GM10248 (cell line): ENCODE measurements around the gene PAOX.

Experiments used
- CTCF ChIA-PET: fragments of 300-600 bp; sonication (Branson Sonifier 250); formaldehyde crosslinking; extraction: SDS; loops from one replicate; lab custom pipeline; 2021; ENCODE audit warnings: antibody characterized with exemption; lab: Yijun Ruan, JAX
- POLR2A ChIA-PET: fragments of 350-650 bp; sonication (Branson Sonifier 250); formaldehyde crosslinking; extraction: SDS; loops from one replicate; lab custom pipeline; 2020; ENCODE audit warnings: antibody characterized with exemption; lab: Yijun Ruan, JAX
- DNase-seq: peaks from one replicate; pipeline ENCODE4 v3.0.0; 2012; ENCODE audit errors: extremely low spot score
- TF ChIP-seq, protein P1 (sequence below): IDR thresholded peaks from 2 replicates; pipeline ENCODE4 v1.5.1; 2012; ENCODE audit warnings: mild to moderate bottlenecking, low read depth; ENCODE audit errors: extremely low read depth, missing control alignments, control extremely low read depth

PAOX gene

DNA sequence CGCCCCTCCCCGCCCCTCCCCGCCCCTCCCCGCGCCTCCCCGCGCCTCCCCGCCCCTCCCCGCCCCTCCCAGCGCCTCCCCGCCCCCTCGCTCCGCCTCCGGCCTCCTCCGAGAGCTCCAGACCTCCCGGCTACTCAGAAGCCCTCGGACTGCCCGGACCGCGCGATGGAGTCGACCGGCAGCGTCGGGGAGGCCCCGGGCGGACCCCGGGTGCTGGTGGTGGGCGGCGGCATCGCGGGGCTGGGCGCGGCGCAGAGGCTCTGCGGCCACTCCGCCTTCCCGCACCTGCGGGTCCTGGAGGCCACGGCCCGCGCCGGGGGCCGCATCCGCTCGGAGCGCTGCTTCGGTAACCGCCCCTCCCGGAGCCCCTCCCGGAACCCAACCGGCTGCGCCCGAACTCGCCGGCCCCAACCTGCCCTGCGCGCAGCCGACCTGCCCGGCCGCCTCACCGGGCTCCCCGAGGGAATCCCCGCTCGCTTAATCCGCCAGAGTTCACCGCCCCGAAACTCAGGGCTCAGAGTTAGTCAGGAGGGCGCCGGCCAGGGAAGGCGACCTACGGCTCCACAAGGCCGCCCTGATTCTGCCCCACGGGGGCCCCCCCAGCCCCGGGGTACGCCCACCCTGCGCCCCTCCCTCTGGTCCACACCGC is at the start of gene PAOX:
PAOX (plus strand) TSS at position 111 of the 649 bp plus-strand sequence; CDS start at position 166, 55 bp downstream.
- peak; percentile 84 for DNase-seq
- ChIA-PET POLR2A (no interaction called here), CTCF (interaction anchor here (1.0 to 3.4 kb wide), 2 partner anchors 10 to 50 kb away, joined by 4 to 12 read pairs; no protein-coding TSS in a partner anchor)
- TF ChIP-seq, protein P1, sequence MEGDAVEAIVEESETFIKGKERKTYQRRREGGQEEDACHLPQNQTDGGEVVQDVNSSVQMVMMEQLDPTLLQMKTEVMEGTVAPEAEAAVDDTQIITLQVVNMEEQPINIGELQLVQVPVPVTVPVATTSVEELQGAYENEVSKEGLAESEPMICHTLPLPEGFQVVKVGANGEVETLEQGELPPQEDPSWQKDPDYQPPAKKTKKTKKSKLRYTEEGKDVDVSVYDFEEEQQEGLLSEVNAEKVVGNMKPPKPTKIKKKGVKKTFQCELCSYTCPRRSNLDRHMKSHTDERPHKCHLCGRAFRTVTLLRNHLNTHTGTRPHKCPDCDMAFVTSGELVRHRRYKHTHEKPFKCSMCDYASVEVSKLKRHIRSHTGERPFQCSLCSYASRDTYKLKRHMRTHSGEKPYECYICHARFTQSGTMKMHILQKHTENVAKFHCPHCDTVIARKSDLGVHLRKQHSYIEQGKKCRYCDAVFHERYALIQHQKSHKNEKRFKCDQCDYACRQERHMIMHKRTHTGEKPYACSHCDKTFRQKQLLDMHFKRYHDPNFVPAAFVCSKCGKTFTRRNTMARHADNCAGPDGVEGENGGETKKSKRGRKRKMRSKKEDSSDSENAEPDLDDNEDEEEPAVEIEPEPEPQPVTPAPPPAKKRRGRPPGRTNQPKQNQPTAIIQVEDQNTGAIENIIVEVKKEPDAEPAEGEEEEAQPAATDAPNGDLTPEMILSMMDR, result no peak

DNA sequence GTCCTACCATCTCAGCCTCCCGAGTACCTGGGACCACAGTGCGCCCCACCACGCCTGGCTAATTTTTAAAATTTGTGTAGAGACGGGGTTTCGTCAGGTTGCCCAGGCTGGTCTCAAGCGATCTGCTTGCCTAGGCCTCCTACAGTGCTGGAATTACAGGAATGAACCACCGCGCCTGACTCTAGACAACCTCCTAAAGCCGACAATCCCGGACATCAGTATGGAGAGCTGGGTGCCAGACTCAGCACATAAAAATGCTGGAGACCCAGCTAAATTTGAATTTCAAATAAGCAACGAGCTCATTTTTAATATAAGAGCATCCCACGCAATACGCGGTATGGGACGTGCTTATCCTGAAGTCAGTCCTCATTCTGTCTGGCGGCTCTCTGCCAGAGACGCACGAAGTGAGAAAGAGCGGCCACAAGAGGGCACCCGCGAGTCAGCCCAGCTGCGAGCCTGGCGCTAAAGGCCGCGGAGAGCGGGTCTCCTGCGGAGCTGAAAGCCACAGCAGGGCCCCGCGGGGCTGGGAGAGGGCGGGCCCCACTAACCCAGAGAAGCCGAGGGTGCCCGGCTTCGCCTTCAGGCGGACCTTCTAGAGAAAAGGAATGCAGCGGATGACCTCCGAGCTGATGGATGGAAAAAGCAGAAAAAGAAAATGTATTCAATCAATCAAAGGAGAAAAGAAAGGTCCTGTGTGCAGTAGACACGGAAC is 49.4 kb upstream of the PAOX start:
- ChIA-PET POLR2A (no interaction called here), CTCF (interaction anchor here (0.7 to 3.6 kb wide), 45 partner anchors 10 to 675 kb away, joined by 3 to 44 read pairs (median 5); partner anchors contain the start of genes FUOM and PRAP1)
- TF ChIP-seq, protein P1, result peak; percentile 95
- peak; percentile 87 for DNase-seq

DNA sequence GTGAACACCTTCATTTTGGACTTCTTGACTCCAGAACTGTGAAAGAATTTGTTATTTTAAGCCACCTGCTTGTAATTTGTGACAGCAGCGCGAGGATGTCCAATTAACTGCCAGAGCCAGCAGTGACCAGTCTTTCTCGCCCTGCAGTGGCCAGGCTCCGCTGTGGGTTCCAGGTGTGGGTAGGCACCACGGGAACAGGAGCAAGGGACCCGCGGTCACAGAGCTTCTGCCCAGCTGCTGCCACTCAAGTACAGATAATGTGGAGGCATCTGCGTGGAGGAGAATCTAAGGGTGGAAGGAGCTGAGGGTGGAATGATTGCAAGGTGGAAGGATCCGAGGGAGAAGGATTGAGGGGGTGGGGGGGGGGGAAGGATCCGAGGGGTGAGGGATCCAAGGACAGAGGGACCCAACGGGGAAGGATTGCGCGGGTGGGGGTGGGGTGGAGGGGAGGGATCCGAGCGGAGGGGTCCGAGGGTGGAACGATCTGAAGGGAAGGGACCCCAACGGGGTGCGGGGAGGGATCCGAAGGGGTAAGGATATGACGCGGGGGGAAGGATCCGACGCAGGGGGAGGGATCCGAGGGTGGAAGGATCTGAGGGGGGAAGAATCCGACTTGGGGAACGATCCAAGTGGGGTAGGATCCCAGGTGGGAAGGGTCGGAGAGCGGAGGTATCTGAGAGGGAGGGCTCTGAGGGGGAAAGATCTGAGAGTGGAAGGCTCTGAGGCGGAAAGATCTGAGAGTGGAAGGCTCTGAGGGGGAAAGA is 45.9 kb upstream of the PAOX start:
- ChIA-PET CTCF (interaction anchor here (2.6 kb wide), 1 partner anchor 19 kb away, joined by 6 read pairs; no protein-coding TSS in a partner anchor), POLR2A (no interaction called here)
- no peak for DNase-seq
- TF ChIP-seq, protein P1, result no peak

DNA sequence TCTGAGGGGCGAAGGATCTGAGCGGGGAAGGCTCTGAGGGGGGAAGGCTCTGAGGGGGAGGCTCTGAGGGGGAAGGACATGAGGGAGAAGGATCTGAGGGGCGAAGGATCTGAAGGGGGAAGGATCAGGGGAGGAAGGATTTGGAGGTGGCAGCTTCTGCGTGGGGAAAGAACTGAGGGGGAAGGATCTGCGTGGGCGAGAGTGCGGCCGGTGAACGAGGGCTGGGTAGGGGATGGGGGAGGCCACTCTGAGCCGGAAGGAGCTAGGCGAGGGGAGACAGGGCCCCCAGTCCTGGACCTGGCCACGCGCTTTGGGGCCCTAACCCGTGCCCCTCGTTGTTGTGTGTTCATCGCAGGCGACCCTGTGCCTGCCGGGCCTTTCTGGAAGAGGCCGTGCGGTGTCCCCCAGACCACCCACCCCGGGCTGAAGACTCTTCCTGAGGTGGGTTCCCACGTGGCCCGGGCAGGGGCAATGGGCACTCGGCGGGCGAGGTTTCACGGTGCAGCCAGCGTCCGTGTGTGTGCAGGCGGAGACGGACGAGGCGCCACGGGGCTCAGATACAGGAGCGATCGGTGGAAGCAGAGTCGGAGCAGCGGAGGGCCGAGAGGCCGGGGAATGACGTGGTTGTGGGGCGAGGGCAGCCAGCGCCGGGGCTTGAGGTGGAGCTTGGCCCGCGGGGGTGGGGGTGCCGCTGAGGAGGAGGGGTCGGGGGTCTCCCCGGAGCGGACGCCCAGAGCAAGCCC is 44.4 kb upstream of the PAOX start:
- ChIA-PET CTCF (no interaction called here), POLR2A (no interaction called here)
- no peak for DNase-seq
- TF ChIP-seq, protein P1, result no peak

DNA sequence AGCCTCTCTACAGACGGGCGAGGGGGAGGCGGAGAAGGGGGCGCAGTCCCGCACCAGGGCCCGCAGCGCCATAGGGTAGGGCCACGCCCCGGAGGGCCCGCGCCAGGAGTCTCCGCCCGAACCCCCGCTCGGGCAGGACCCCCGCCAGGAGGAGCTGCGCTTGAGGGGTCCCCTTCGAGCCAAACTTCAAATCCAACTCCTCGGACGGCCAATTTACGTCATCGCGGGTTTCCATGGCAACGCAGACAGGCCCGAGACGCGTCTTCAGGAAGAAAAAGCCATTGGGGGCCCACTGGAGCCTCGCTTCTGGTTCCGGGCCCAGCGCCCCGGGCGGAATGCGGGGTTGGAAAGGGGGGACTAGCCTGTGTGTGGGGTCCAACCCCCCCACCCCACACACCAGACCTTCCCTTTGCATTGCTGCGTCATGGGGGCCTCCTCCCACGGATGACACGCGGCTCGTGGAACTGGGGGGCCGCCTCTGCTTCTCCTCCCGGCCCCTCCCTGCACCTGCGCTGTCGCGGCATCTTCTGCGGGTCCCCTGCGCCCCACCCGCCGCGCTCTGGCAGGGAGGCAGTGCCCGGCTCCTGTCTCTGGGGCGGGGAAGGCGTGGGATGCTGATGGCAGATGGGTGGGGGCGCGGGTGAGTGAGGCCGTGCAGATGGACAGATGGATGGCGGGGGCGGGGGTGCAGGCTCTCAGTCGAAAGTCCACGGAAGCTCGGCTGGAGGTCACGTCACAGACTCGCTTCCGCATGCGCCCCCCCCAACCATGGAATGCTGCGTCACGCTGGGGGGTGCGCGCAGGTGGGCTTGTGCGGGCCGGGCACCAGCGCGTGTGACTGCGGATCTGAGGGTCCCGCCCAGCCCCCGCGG is 43.6 kb upstream of the PAOX start:
- CTCF ChIA-PET, result no interaction called here
- peak; percentile 67 for DNase-seq
- POLR2A ChIA-PET, result no interaction called here
- TF ChIP-seq, protein P1, result no peak
